ENCODE data around the gene CDC42EP3. TPM values are rescaled to one million over a fixed set of nuclear protein-coding genes. Genes with fewer than 3 reads are reported as not detected.

CDC42EP3 gene
- total and polyA plus RNA-seq, 2 donors (not counting 1 experiment from before 2014, with no cell fraction given), result 28.0 to 29.9 TPM

DNA sequence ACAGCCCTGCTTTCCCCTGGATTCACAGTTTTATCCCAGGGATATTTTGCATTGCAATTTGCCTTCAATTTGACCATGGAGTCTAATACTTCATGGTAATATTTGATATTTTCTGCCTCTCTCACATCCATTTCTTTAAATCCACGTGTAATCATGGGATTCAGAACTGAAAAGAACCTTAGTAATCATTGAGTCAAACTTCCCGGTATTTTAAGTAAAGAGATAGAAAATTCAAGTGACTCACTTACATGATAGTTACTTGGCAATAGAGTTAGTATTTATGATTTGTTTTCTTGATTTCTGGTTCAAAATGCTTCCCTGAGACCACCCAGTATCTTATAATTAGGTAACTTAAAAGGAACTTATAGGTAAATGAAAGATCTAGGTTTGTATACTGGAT, 33.7 kb upstream of the CDC42EP3 start:
- ChIA-PET POLR2A (no interaction called here), CTCF (no interaction called here)
- ATAC-seq (ENCODE audit: low read depth) (no peak), DNase-seq (no peak)
- WGBS (ENCODE audit: insufficient coverage), result no CpG with 5 or more reads among the region's 2 CpGs
- Histone ChIP-seq H3K9me3 (ENCODE audit: control extremely low read depth in 1 of 3, control insufficient read depth in 2 of 3, insufficient read depth in 1 of 3, low read length in 2 of 3) (no peaks in the 10 kb centered on the region), H3K27ac (ENCODE audit: low read length in 2 of 2) (no peak overlapping the region), H3K4me1 (ENCODE audit: control insufficient read depth in 2 of 2, insufficient read depth in 2 of 2, low read length in 2 of 2) (peaks cover 18 to 22% of the 10 kb centered on the region in 2 donors), H3K79me2 (ENCODE audit: control insufficient read depth, insufficient read depth, low read length) (no peaks in the 10 kb centered on the region), H4K20me1 (ENCODE audit: control insufficient read depth, insufficient read depth, low read length, poor library complexity, severe bottlenecking) (no peaks in the 10 kb centered on the region), H3K4me3 (ENCODE audit: control extremely low read depth in 1 of 5, extremely low read depth in 1 of 5, insufficient read depth in 1 of 5, low read depth in 2 of 5, low read length in 4 of 5) (no peak overlapping the region), H3K36me3 (replicated peaks in 1 of 2; ENCODE audit: control extremely low read depth in 1 of 2, control insufficient read depth in 1 of 2, extremely low read depth in 1 of 2, insufficient read depth in 2 of 2, low read length in 1 of 2) (no peaks in the 10 kb centered on the region), H2AFZ (ENCODE audit: insufficient read depth, low read depth, low read length, poor library complexity, severe bottlenecking) (no peak overlapping the region), H3K27me3 (replicated peaks in 1 of 4; ENCODE audit: control extremely low read depth in 1 of 4, control insufficient read depth in 3 of 4, insufficient read depth in 4 of 4, low read length in 3 of 4) (peaks cover 0 to 2% (median 0%) of the 10 kb centered on the region in 4 experiments), H3K4me2 (replicated peaks; ENCODE audit: low read depth, low read length, poor library complexity, severe bottlenecking) (no peak overlapping the region), H3K9ac (ENCODE audit: low read length) (no peak overlapping the region)
- peaks cover 25% of the 10 kb centered on the region for H3K4me1 Mint-ChIP-seq
- H3K27ac Mint-ChIP-seq, result no peak overlapping the region
- intact Hi-C loops (cut with micrococcal nuclease), result no loop called here
- TF ChIP-seq, protein P1, sequence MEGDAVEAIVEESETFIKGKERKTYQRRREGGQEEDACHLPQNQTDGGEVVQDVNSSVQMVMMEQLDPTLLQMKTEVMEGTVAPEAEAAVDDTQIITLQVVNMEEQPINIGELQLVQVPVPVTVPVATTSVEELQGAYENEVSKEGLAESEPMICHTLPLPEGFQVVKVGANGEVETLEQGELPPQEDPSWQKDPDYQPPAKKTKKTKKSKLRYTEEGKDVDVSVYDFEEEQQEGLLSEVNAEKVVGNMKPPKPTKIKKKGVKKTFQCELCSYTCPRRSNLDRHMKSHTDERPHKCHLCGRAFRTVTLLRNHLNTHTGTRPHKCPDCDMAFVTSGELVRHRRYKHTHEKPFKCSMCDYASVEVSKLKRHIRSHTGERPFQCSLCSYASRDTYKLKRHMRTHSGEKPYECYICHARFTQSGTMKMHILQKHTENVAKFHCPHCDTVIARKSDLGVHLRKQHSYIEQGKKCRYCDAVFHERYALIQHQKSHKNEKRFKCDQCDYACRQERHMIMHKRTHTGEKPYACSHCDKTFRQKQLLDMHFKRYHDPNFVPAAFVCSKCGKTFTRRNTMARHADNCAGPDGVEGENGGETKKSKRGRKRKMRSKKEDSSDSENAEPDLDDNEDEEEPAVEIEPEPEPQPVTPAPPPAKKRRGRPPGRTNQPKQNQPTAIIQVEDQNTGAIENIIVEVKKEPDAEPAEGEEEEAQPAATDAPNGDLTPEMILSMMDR (IDR thresholded peaks at IDR 0.05), result no peak
- TF ChIP-seq EZH2 (IDR thresholded peaks at IDR 0.05; ENCODE audit: borderline replicate concordance, insufficient read depth, low read depth, low read length, poor library complexity, severe bottlenecking), result no peak
- H3K4me3 Mint-ChIP-seq, result no peak overlapping the region
- no peaks in the 10 kb centered on the region for H3K27me3 Mint-ChIP-seq
- H3K9me3 Mint-ChIP-seq (ENCODE audit: insufficient read depth), result peaks cover 6% of the 10 kb centered on the region

DNA sequence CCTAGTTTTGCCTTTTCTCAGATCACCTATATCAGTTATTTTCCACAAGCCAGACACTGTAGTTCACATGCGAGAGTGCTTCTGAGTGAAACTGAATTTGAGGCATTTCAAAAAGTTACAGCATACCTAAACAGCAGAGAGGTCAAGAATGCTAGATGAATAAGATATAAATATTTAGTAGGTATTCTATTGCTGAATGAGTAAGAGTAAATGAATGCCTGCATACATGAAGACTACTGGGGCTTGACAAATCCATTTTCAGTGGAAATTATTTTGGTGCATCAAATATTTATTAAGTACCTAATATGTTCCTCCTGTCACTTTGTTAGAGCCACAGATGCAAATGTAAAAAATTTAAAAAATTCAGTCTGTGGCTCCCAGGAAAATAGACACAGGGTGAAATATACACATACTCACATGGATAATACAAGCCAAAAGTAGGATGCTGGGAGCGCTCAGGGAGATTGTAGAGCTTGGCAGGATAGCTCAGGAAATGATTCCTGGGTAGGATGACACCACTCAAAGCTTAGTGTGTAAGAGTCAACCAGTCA, 27.6 kb upstream of the CDC42EP3 start:
- no peak for DNase-seq
- Mint-ChIP-seq H3K4me1 (no peaks in the 10 kb centered on the region), H3K27me3 (peaks cover 4% of the 10 kb centered on the region), H3K27ac (no peak overlapping the region), H3K4me3 (no peak overlapping the region), H3K9me3 (ENCODE audit: insufficient read depth) (peaks cover 6% of the 10 kb centered on the region)
- TF ChIP-seq EZH2 (IDR thresholded peaks at IDR 0.05; ENCODE audit: borderline replicate concordance, insufficient read depth, low read depth, low read length, poor library complexity, severe bottlenecking), result no peak
- TF ChIP-seq, protein P1 (IDR thresholded peaks at IDR 0.05), result no peak
- Histone ChIP-seq H3K27me3 (replicated peaks in 1 of 4; ENCODE audit: control extremely low read depth in 1 of 4, control insufficient read depth in 3 of 4, insufficient read depth in 4 of 4, low read length in 3 of 4) (no peaks in the 10 kb centered on the region), H3K9ac (ENCODE audit: low read length) (no peak overlapping the region), H3K36me3 (replicated peaks in 1 of 2; ENCODE audit: control extremely low read depth in 1 of 2, control insufficient read depth in 1 of 2, extremely low read depth in 1 of 2, insufficient read depth in 2 of 2, low read length in 1 of 2) (no peaks in the 10 kb centered on the region), H3K9me3 (ENCODE audit: control extremely low read depth in 1 of 3, control insufficient read depth in 2 of 3, insufficient read depth in 1 of 3, low read length in 2 of 3) (no peaks in the 10 kb centered on the region), H3K79me2 (ENCODE audit: control insufficient read depth, insufficient read depth, low read length) (no peaks in the 10 kb centered on the region), H4K20me1 (ENCODE audit: control insufficient read depth, insufficient read depth, low read length, poor library complexity, severe bottlenecking) (no peaks in the 10 kb centered on the region), H3K4me2 (replicated peaks; ENCODE audit: low read depth, low read length, poor library complexity, severe bottlenecking) (no peak overlapping the region), H3K4me3 (ENCODE audit: control extremely low read depth in 1 of 5, extremely low read depth in 1 of 5, insufficient read depth in 1 of 5, low read depth in 2 of 5, low read length in 4 of 5) (no peak overlapping the region), H3K27ac (ENCODE audit: low read length in 2 of 2) (no peak overlapping the region), H2AFZ (ENCODE audit: insufficient read depth, low read depth, low read length, poor library complexity, severe bottlenecking) (no peak overlapping the region), H3K4me1 (ENCODE audit: control insufficient read depth in 2 of 2, insufficient read depth in 2 of 2, low read length in 2 of 2) (no peaks in the 10 kb centered on the region)
- intact Hi-C loops (cut with micrococcal nuclease), result no loop called here
- CTCF ChIA-PET, result no interaction called here
- ATAC-seq (ENCODE audit: low read depth), result no peak
- WGBS (ENCODE audit: insufficient coverage), result 89% methylated on average over 1 of the region's 2 CpGs
- POLR2A ChIA-PET, result no interaction called here
